Measurements from ENCODE around the gene HCN2.

HCN2 gene

DNA sequence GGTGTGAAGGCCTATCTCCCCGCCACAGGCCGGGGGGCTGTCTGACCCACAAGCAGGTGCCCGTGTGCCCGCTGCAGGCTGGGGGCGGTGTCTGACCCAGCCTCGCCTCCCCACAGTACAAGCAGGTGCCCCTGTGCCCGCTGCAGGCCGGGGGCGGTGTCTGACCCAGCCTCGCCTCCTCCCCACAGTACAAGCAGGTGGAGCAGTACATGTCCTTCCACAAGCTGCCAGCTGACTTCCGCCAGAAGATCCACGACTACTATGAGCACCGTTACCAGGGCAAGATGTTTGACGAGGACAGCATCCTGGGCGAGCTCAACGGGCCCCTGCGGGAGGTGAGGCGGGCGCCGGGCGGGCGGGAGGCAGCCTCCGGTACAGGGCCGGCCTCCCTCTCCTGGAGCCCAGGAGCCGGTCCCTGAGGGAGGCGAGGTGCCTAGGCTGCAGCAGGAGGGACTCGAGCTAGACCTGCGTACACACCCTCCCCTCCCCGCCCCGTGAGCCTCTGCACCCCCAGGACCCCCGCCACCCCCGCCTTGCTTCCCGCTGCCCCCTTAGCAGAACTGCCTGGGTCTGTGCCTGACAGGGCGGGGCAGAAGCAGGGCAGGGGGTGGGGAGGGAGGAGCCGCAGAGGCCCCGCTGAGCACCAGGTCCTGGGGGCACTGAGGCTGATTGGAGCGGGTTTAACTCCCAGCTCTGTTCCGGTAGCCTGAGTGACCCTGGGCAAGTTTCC lies 20.6 kb downstream of the HCN2 start:
- peak overlapping the region; percentile 71 for H3K4me3 Mint-ChIP-seq
- peaks cover 14% of the 10 kb centered on the region for H3K4me1 Mint-ChIP-seq (ENCODE audit: low read depth)
- intact Hi-C loops (cut with micrococcal nuclease) = no loop called here
- peak overlapping the region; percentile 74 for H3K27ac Mint-ChIP-seq
- H3K36me3 Mint-ChIP-seq (ENCODE audit: low read depth) = no peaks in the 10 kb centered on the region
- no peaks in the 10 kb centered on the region for H3K9me3 Mint-ChIP-seq
- peaks cover 44% of the 10 kb centered on the region for H3K27me3 Mint-ChIP-seq

DNA sequence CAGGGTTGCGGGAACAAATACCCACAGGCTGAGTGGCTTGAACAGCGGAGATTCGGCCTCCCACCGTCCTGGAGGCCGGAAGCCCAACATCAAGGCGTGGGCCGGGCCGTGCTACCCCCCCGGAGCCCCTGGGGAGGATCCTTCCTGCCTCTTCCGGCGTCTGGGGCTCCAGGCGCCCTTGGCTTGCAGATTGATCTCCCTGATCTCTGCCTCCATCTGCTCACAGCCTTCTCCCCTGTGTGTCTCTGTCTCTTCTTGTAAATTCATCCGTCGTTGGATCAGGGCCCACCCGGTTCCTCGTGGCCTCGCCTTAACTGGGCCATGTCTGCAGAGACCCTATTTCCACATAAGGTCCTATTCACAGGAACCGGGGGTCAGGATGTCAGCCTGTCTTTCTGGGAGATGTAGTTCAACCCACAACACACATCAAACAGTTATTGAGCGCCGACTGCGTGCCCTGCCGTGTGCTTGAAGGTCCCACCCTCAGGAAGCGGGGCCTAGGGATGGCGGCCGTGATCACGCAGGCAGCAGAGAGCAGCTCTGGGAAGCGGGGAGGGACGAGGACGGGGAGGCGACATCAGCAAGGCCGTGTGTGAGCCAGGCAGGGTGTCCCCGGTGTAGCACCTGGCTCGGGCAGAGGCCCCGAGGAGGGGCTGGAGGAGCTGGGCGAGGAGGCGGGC lies 21.3 kb downstream of the HCN2 start:
- no peaks in the 10 kb centered on the region for H3K36me3 Mint-ChIP-seq (ENCODE audit: low read depth)
- H3K4me1 Mint-ChIP-seq (ENCODE audit: low read depth) = peaks cover 14% of the 10 kb centered on the region
- H3K4me3 Mint-ChIP-seq = peak overlapping the region; percentile 60
- no peaks in the 10 kb centered on the region for H3K9me3 Mint-ChIP-seq
- H3K27ac Mint-ChIP-seq = peak overlapping the region; percentile 74
- intact Hi-C loops (cut with micrococcal nuclease) = no loop called here
- peaks cover 50% of the 10 kb centered on the region for H3K27me3 Mint-ChIP-seq

GRCh38 chr19:611481-611868 lies 21.8 kb downstream of the HCN2 start:
- no peak overlapping the region for H3K4me3 Mint-ChIP-seq
- peaks cover 50% of the 10 kb centered on the region for H3K27me3 Mint-ChIP-seq
- H3K9me3 Mint-ChIP-seq = no peaks in the 10 kb centered on the region
- H3K27ac Mint-ChIP-seq = peak overlapping the region; percentile 74
- intact Hi-C loops (cut with micrococcal nuclease) = no loop called here
- no peaks in the 10 kb centered on the region for H3K36me3 Mint-ChIP-seq (ENCODE audit: low read depth)
- peaks cover 14% of the 10 kb centered on the region for H3K4me1 Mint-ChIP-seq (ENCODE audit: low read depth)

DNA sequence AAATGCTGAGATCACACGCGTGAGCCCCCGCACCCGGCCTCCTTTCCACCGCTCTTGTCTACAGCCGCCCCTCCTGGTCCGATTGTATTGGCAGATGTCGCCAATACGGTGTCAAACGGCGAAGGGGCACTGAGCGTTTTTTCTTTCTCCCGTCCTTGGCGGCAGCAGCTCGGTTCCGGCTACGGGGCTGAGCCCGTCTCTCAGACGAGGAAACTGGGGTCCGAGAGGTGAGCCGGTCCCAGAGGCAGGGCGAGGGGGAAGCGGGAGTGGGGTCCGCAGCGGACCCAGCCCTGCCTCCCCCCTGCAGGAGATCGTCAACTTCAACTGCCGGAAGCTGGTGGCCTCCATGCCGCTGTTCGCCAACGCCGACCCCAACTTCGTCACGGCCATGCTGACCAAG lies 23.3 kb downstream of the HCN2 start:
- H3K9me3 Mint-ChIP-seq = no peaks in the 10 kb centered on the region
- intact Hi-C loops (cut with micrococcal nuclease) = no loop called here
- peaks cover 13% of the 10 kb centered on the region for H3K36me3 Mint-ChIP-seq (ENCODE audit: low read depth)
- H3K27ac Mint-ChIP-seq = no peak overlapping the region
- H3K27me3 Mint-ChIP-seq = peaks cover 60% of the 10 kb centered on the region
- H3K4me1 Mint-ChIP-seq (ENCODE audit: low read depth) = peaks cover 14% of the 10 kb centered on the region
- H3K4me3 Mint-ChIP-seq = no peak overlapping the region

DNA sequence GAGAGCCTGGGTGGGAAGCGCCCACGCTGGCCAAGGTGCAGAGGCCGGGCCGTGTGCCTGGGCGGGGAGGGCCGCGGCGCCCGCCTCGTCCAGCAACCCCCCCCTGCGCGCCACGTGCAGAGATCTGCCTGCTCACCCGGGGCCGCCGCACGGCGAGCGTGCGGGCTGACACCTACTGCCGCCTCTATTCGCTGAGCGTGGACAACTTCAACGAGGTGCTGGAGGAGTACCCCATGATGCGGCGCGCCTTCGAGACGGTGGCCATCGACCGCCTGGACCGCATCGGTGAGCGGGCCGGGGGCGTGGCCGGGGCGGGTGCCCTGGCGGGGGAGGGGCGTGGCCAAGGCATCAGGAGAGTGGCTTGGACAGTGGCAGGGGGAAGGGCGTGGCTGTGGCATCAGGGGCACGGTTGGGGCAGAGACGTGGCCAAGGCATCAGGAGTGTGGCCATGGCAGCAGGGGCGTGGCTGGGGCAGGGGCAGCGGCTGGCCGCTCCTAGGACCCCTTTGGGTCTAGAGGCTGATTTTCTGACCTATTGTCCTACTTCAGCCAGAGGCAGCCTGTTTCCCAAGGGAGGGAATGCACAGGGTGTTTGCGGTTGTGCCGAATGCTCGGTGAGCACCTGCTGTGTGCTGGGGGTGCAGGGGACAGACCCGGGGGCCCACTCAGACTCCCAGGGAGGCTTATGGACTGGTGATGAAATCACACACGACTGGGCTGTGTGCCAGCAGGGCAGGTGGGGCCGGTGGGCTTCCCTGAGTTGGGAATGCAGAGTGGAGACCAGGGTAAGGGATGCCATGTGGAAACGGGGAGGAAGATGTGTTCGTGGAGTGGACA lies 24.3 kb downstream of the HCN2 start:
- intact Hi-C loops (cut with micrococcal nuclease) = no loop called here
- H3K4me3 Mint-ChIP-seq = no peak overlapping the region
- H3K27ac Mint-ChIP-seq = no peak overlapping the region
- peaks cover 60% of the 10 kb centered on the region for H3K27me3 Mint-ChIP-seq
- no peaks in the 10 kb centered on the region for H3K9me3 Mint-ChIP-seq
- peaks cover 14% of the 10 kb centered on the region for H3K4me1 Mint-ChIP-seq (ENCODE audit: low read depth)
- H3K36me3 Mint-ChIP-seq (ENCODE audit: low read depth) = peaks cover 23% of the 10 kb centered on the region

DNA sequence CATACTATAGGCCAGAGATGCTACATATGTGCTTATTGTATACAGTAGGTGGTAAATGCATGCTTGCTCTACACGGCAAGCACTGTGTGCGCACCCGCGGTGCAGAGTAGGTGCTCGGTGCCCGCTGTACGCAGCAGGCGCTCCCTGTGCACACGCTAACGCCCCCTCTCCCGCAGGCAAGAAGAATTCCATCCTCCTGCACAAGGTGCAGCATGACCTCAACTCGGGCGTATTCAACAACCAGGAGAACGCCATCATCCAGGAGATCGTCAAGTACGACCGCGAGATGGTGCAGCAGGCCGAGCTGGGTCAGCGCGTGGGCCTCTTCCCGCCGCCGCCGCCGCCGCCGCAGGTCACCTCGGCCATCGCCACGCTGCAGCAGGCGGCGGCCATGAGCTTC lies 25.9 kb downstream of the HCN2 start:
- H3K9me3 Mint-ChIP-seq = no peaks in the 10 kb centered on the region
- peaks cover 40% of the 10 kb centered on the region for H3K36me3 Mint-ChIP-seq (ENCODE audit: low read depth)
- no peak overlapping the region for H3K27ac Mint-ChIP-seq
- H3K4me1 Mint-ChIP-seq (ENCODE audit: low read depth) = peaks cover 6% of the 10 kb centered on the region
- no peak overlapping the region for H3K4me3 Mint-ChIP-seq
- H3K27me3 Mint-ChIP-seq = peaks cover 55% of the 10 kb centered on the region
- intact Hi-C loops (cut with micrococcal nuclease) = no loop called here

DNA sequence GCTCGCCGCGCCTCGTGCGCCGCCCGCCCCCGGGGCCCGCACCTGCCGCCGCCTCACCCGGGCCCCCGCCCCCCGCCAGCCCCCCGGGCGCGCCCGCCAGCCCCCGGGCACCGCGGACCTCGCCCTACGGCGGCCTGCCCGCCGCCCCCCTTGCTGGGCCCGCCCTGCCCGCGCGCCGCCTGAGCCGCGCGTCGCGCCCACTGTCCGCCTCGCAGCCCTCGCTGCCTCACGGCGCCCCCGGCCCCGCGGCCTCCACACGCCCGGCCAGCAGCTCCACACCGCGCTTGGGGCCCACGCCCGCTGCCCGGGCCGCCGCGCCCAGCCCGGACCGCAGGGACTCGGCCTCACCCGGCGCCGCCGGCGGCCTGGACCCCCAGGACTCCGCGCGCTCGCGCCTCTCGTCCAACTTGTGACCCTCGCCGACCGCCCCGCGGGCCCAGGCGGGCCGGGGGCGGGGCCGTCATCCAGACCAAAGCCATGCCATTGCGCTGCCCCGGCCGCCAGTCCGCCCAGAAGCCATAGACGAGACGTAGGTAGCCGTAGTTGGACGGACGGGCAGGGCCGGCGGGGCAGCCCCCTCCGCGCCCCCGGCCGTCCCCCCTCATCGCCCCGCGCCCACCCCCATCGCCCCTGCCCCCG lies 26.5 kb downstream of the HCN2 start:
- Mint-ChIP-seq H3K36me3 (ENCODE audit: low read depth) (peaks cover 45% of the 10 kb centered on the region), H3K27ac (no peak overlapping the region), H3K4me3 (no peak overlapping the region), H3K9me3 (no peaks in the 10 kb centered on the region), H3K4me1 (ENCODE audit: low read depth) (peaks cover under 1% of the 10 kb centered on the region), H3K27me3 (peaks cover 50% of the 10 kb centered on the region)
- intact Hi-C loops (cut with micrococcal nuclease) = no loop called here

- Mint-ChIP-seq H3K4me1 (ENCODE audit: low read depth) (no peaks in the 10 kb centered on the region), H3K27ac (no peak overlapping the region), H3K27me3 (peaks cover 46% of the 10 kb centered on the region), H3K36me3 (ENCODE audit: low read depth) (peaks cover 53% of the 10 kb centered on the region), H3K4me3 (no peak overlapping the region), H3K9me3 (no peaks in the 10 kb centered on the region)
- intact Hi-C loops (cut with micrococcal nuclease) = no loop called here
Measured at GRCh38 chr19:616747-617526, 27.3 kb downstream of the HCN2 start.

DNA sequence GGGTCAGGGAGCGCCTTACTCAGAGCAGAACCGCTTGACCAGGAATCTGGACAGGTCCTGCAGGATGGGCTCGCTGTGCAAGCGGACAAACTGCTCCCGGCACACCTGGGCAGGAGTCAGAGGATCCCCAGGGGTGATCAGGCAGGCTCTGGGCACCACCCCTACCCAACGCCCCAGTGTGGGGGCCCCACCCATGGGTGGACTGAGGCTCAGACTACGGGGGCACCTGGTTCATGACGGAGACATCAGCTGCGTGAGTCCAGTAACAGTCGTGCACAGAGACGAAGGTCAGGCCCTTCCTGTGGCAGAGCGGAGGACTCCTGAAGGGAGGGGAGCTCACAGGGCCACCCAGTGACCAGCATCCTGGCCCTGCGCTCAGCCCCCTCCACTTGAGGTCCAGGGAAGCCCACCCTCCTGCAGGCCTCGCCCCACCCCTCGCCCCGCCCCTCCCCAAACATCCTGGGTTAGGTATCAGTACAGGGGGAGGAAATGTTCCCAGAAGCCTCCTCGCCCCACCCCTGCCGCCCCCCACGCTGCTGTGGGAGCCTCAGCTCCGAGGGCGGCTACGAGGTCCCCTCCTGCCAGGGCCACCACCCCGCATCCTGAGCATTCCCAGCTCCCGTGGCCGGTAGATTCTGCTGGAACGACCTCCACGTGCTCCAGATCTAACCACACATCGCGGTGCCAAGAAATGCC lies 28.0 kb downstream of the HCN2 start:
- intact Hi-C loops (cut with micrococcal nuclease) = no loop called here
- H3K36me3 Mint-ChIP-seq (ENCODE audit: low read depth) = peaks cover 60% of the 10 kb centered on the region
- H3K9me3 Mint-ChIP-seq = no peaks in the 10 kb centered on the region
- H3K4me3 Mint-ChIP-seq = no peak overlapping the region
- H3K27ac Mint-ChIP-seq = no peak overlapping the region
- H3K27me3 Mint-ChIP-seq = peaks cover 38% of the 10 kb centered on the region
- H3K4me1 Mint-ChIP-seq (ENCODE audit: low read depth) = no peaks in the 10 kb centered on the region

DNA sequence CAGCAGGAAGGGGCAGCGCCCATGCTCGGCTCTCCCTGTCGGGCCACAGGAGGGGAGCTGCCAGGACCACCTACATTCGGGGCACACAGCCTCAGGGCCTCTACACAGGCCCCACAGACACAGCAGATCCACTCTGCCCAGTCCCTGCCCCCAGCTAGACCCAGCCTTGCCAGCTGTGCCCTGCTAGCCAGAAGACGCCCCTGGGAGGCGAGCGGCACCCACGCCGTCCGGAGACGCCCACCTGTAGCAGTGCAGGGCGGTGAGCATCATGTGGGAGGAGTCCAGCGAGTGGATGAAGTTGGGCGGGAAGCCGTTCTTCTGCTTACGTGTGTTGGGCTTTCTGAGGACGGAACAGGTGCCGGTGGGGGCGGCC lies 28.6 kb downstream of the HCN2 start:
- Mint-ChIP-seq H3K9me3 (no peaks in the 10 kb centered on the region), H3K4me3 (no peak overlapping the region), H3K36me3 (ENCODE audit: low read depth) (peaks cover 66% of the 10 kb centered on the region), H3K27me3 (peaks cover 33% of the 10 kb centered on the region), H3K4me1 (ENCODE audit: low read depth) (no peaks in the 10 kb centered on the region), H3K27ac (no peak overlapping the region)
- intact Hi-C loops (cut with micrococcal nuclease) = no loop called here

GRCh38 chr19:618674-619285 lies 29.1 kb downstream of the HCN2 start:
- H3K9me3 Mint-ChIP-seq = no peaks in the 10 kb centered on the region
- H3K36me3 Mint-ChIP-seq (ENCODE audit: low read depth) = peaks cover 71% of the 10 kb centered on the region
- no peak overlapping the region for H3K4me3 Mint-ChIP-seq
- intact Hi-C loops (cut with micrococcal nuclease) = no loop called here
- H3K27ac Mint-ChIP-seq = no peak overlapping the region
- H3K4me1 Mint-ChIP-seq (ENCODE audit: low read depth) = no peaks in the 10 kb centered on the region
- H3K27me3 Mint-ChIP-seq = peaks cover 31% of the 10 kb centered on the region

DNA sequence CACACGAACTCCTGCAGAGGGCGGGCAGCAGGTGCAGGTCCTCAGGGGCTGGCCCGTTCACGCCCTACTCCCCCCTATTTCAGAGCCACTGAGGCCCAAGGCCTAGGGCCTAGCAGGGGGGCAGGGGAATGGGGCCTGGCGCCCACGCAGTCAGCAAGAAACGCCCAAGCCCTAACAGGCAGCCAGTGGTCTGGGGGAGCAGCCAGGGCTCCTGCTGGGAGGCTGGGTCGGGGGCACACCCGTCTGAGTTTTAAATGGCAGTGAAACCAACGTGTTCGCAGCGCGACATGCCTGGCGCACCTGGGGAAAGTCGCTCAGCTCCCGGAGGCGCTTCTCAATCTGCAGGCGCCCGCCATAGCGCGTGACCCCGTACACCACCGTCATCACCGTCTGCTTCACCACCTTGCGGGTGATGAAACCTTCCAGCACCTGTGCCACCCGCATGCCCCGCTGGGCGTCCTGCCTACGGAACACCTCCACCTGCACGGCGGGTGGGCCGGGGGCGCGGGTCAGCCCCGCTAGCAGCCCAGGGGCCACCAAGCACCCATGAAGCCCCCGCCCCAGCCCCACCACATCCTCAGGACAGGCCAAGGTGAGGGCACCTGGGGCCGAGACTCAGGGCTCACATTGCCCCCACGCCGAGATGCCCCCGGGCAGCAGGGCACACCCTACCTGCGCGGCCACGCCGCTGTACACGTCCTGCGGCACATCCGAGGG lies 29.8 kb downstream of the HCN2 start:
- Mint-ChIP-seq H3K27ac (no peak overlapping the region), H3K4me1 (ENCODE audit: low read depth) (no peaks in the 10 kb centered on the region)

More for the DNA sequence above, 29.8 kb downstream of the HCN2 start:
- intact Hi-C loops (cut with micrococcal nuclease) = no loop called here
- Mint-ChIP-seq H3K4me3 (no peak overlapping the region), H3K9me3 (no peaks in the 10 kb centered on the region), H3K27me3 (peaks cover 24% of the 10 kb centered on the region), H3K36me3 (ENCODE audit: low read depth) (peaks cover 78% of the 10 kb centered on the region)
